ENCODE measurements around the gene SALL4.

SALL4 gene

GRCh38 chr20:51837436-51837835, 35.1 kb upstream of the SALL4 start:
- Histone ChIP-seq H3K4me1 (ENCODE audit: low read length) (no peaks in the 10 kb centered on the region), H3K9me3 (ENCODE audit: insufficient read depth, low read length) (no peaks in the 10 kb centered on the region), H3K4me2 (ENCODE audit: low read length) (no peak overlapping the region), H3K9ac (ENCODE audit: low read length) (no peak overlapping the region), H3K36me3 (replicated peaks; ENCODE audit: low read depth, low read length) (no peaks in the 10 kb centered on the region), H3K27ac (ENCODE audit: low read length) (no peak overlapping the region), H3K27me3 (ENCODE audit: low read depth, low read length) (peaks cover 6% of the 10 kb centered on the region; the same call in 1 of the 2 replicates), H4K20me1 (ENCODE audit: insufficient read depth, low read length) (no peaks in the 10 kb centered on the region), H2AFZ (ENCODE audit: low read depth, low read length) (no peak overlapping the region), H3K4me3 (ENCODE audit: low read length) (no peak overlapping the region), H3K79me2 (ENCODE audit: low read length) (no peaks in the 10 kb centered on the region)
- TF ChIP-seq EZH2phosphoT487 (IDR thresholded peaks at IDR 0.05; ENCODE audit: low read depth) (no peak), CTCF (IDR thresholded peaks at IDR 0.05; ENCODE audit: low read depth, low read length) (no peak)

GRCh38 chr20:51833326-51833725, 31.0 kb upstream of the SALL4 start:
- Histone ChIP-seq H2AFZ (ENCODE audit: low read depth, low read length) (no peak overlapping the region), H3K4me3 (ENCODE audit: low read length) (no peak overlapping the region), H3K79me2 (ENCODE audit: low read length) (no peaks in the 10 kb centered on the region), H3K4me1 (ENCODE audit: low read length) (peaks cover 7% of the 10 kb centered on the region), H3K9me3 (ENCODE audit: insufficient read depth, low read length) (no peaks in the 10 kb centered on the region), H3K36me3 (replicated peaks; ENCODE audit: low read depth, low read length) (no peaks in the 10 kb centered on the region), H3K9ac (ENCODE audit: low read length) (no peak overlapping the region), H3K27me3 (ENCODE audit: low read depth, low read length) (peaks cover 5% of the 10 kb centered on the region; the same call in 1 of the 2 replicates), H3K27ac (ENCODE audit: low read length) (no peak overlapping the region), H4K20me1 (ENCODE audit: insufficient read depth, low read length) (peaks cover 2% of the 10 kb centered on the region; the same call in 1 of the 2 replicates), H3K4me2 (ENCODE audit: low read length) (no peak overlapping the region)
- TF ChIP-seq CTCF (IDR thresholded peaks at IDR 0.05; ENCODE audit: low read depth, low read length) (no peak), EZH2phosphoT487 (IDR thresholded peaks at IDR 0.05; ENCODE audit: low read depth) (no peak)

GRCh38 chr20:51832276-51832675, 30.0 kb upstream of the SALL4 start:
- no peak overlapping the region for H2AFZ ChIP-seq (ENCODE audit: low read depth, low read length)
- TF ChIP-seq EZH2phosphoT487 (IDR thresholded peaks at IDR 0.05; ENCODE audit: low read depth) (no peak), CTCF (IDR thresholded peaks at IDR 0.05; ENCODE audit: low read depth, low read length) (no peak)
- H3K4me2 ChIP-seq (ENCODE audit: low read length): no peak overlapping the region
- H3K36me3 ChIP-seq (replicated peaks; ENCODE audit: low read depth, low read length): no peaks in the 10 kb centered on the region
- H3K27me3 ChIP-seq (ENCODE audit: low read depth, low read length): peaks cover 5% of the 10 kb centered on the region; the same call in 1 of the 2 replicates
- H3K4me1 ChIP-seq (ENCODE audit: low read length): peaks cover 8% of the 10 kb centered on the region
- H3K4me3 ChIP-seq (ENCODE audit: low read length): no peak overlapping the region
- peaks cover 3% of the 10 kb centered on the region; the same call in 1 of the 2 replicates for H4K20me1 ChIP-seq (ENCODE audit: insufficient read depth, low read length)
- H3K9ac ChIP-seq (ENCODE audit: low read length): no peak overlapping the region
- H3K79me2 ChIP-seq (ENCODE audit: low read length): no peaks in the 10 kb centered on the region
- H3K9me3 ChIP-seq (ENCODE audit: insufficient read depth, low read length): no peaks in the 10 kb centered on the region
- no peak overlapping the region for H3K27ac ChIP-seq (ENCODE audit: low read length)

GRCh38 chr20:51831866-51832265, 29.5 kb upstream of the SALL4 start:
- Histone ChIP-seq H3K27ac (ENCODE audit: low read length) (no peak overlapping the region), H3K79me2 (ENCODE audit: low read length) (no peaks in the 10 kb centered on the region), H2AFZ (ENCODE audit: low read depth, low read length) (no peak overlapping the region), H3K36me3 (replicated peaks; ENCODE audit: low read depth, low read length) (no peaks in the 10 kb centered on the region), H3K9ac (ENCODE audit: low read length) (no peak overlapping the region), H3K4me3 (ENCODE audit: low read length) (no peak overlapping the region), H4K20me1 (ENCODE audit: insufficient read depth, low read length) (peaks cover 3% of the 10 kb centered on the region; the same call in 1 of the 2 replicates), H3K27me3 (ENCODE audit: low read depth, low read length) (peaks cover 5% of the 10 kb centered on the region; the same call in 1 of the 2 replicates), H3K4me2 (ENCODE audit: low read length) (no peak overlapping the region), H3K4me1 (ENCODE audit: low read length) (peaks cover 8% of the 10 kb centered on the region), H3K9me3 (ENCODE audit: insufficient read depth, low read length) (no peaks in the 10 kb centered on the region)
- TF ChIP-seq CTCF (IDR thresholded peaks at IDR 0.05; ENCODE audit: low read depth, low read length): no peak
- no peak for TF ChIP-seq EZH2phosphoT487 (IDR thresholded peaks at IDR 0.05; ENCODE audit: low read depth)

All from OCI-LY3 (cell line).